ENCODE results near the gene SMAD7.
"Not testable (repeated sequence)": the region's sequence is repeated elsewhere in the genome, so short reads cannot be mapped to it uniquely, and the experiment has no call there.

SMAD7 gene

GRCh38 chr18:48876590-48876989 is 74.2 kb downstream of the SMAD7 start:
- no peak for DNase-seq

- DNase-seq = no peak
Observed at GRCh38 chr18:48875942-48876511, 74.7 kb downstream of the SMAD7 start.

- no peak for DNase-seq
Observed at GRCh38 chr18:48875314-48875941, 75.3 kb downstream of the SMAD7 start.

GRCh38 chr18:48874701-48875162 is 76.0 kb downstream of the SMAD7 start:
- no peak for DNase-seq

- no peak for DNase-seq
Observed at GRCh38 chr18:48874233-48874632, 76.5 kb downstream of the SMAD7 start.

- DNase-seq = no peak
Observed at GRCh38 chr18:48872234-48873145, 78.3 kb downstream of the SMAD7 start.

- DNase-seq = no peak
Observed at GRCh38 chr18:48871391-48872166, 79.2 kb downstream of the SMAD7 start.

- not testable (repeated sequence) for DNase-seq
Observed at GRCh38 chr18:48870926-48871325, 79.8 kb downstream of the SMAD7 start.

All from T-helper 1 cell (primary cell).